ENCODE data around the gene KCNK5. TPM values are rescaled to one million over a fixed set of nuclear protein-coding genes. Genes with fewer than 3 reads are reported as not detected.

The KCNK5 gene
- total RNA-seq, 2 donors from 2014 or later, result 44.8 to 52.9 TPM

DNA sequence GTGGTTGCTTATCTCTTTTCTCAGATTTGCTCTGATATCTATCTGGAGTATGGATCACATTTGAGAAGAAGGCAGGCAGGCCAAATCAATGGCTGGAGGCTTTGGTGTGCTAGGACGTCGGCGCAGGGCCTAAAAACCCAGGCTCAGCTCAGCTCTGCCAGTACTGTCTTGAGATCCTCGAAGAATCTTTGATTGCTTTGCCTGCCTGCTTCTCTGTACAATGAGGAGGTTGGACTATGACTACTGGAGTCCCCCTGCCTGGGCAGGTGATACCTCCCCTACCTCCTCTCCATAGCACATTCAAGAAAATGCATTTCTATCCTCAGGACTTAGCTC lies 25.1 kb downstream of the KCNK5 start:
- intact Hi-C loops (cut with DNase I, micrococcal nuclease), result no loop called here
- ATAC-seq (peak; percentile 11), DNase-seq (no peak)

- intact Hi-C loops (cut with DNase I, micrococcal nuclease), result no loop called here
- ATAC-seq (peak; percentile 91), DNase-seq (peak; percentile 95 to 97)
Measured at GRCh38 chr6:39203436-39204159, 25.7 kb downstream of the KCNK5 start.

GRCh38 chr6:39202166-39202565 lies 27.1 kb downstream of the KCNK5 start:
- ATAC-seq (no peak), DNase-seq (no peak)
- intact Hi-C loops (cut with DNase I, micrococcal nuclease), result no loop called here

GRCh38 chr6:39200498-39201020 lies 28.7 kb downstream of the KCNK5 start:
- DNase-seq, result no peak
- ATAC-seq, result no peak
- intact Hi-C loops (cut with DNase I, micrococcal nuclease), result no loop called here

- intact Hi-C loops (cut with DNase I, micrococcal nuclease), result no loop called here
- DNase-seq (no peak), ATAC-seq (no peak)
Measured at GRCh38 chr6:39199976-39200375, 29.3 kb downstream of the KCNK5 start.

GRCh38 chr6:39199231-39199940 lies 29.9 kb downstream of the KCNK5 start:
- ATAC-seq, result no peak
- DNase-seq, result no peak
- intact Hi-C loops (cut with DNase I, micrococcal nuclease), result no loop called here

GRCh38 chr6:39198528-39198927 lies 30.7 kb downstream of the KCNK5 start:
- ATAC-seq, result no peak
- intact Hi-C loops (cut with DNase I, micrococcal nuclease), result no loop called here
- DNase-seq, result no peak

DNA sequence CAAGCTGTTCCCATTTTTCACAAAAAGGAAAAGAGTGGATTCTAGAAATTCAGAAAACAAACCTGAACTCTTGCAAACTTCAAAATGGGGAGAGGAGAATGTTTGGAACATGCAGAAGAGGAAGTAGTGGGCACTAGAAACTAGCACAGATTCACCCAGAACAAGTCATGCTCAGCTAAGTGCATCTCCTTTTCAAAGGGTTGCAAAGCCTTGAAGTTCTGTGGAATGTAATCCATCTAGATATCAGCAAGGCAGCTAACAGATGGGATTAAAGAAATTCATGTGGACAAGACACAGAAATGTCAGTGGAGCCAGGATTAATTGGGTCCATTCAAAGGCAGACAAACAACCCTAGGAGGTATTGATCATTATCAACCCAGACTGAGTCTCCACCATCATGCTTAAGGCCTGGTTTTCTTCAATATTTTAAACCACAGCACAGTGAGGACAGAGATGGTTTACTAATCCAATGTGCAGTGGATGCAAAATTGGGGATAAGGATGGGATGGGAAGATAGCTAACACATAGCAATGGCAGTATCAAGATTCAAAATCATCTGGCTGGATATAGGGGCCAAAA lies 31.3 kb downstream of the KCNK5 start:
- intact Hi-C loops (cut with DNase I, micrococcal nuclease), result no loop called here
- ATAC-seq (no peak), DNase-seq (no peak)

GRCh38 chr6:39197521-39197920 lies 31.8 kb downstream of the KCNK5 start:
- peak; percentile 66 for ATAC-seq
- intact Hi-C loops (cut with DNase I, micrococcal nuclease), result no loop called here
- no peak for DNase-seq

GRCh38 chr6:39196673-39197091 lies 32.6 kb downstream of the KCNK5 start:
- no peak for DNase-seq
- intact Hi-C loops (cut with DNase I, micrococcal nuclease), result no loop called here
- ATAC-seq, result peak; percentile 47

GRCh38 chr6:39195792-39196385 lies 33.4 kb downstream of the KCNK5 start:
- peak; percentile 34 for ATAC-seq
- no peak for DNase-seq
- intact Hi-C loops (cut with DNase I, micrococcal nuclease), result no loop called here

DNA sequence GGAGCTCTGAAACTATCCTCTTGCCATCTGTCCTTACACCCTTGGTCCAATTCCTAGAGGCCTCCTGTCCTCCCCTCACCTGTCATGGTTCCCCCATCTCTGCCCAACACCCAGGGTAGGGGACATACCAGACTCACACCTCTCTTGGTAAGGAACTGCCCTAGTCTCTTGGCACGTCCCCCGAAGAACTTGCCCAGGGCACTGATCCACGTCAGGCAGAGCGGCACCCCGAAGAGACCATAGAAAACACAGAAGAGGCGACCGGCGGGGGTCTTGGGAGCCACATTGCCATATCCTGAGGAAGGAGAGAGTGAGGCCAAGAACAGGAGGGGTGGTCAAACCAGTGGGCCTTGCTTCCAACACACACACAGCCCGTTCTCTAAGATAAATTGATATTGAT lies 34.8 kb downstream of the KCNK5 start:
- ATAC-seq (no peak), DNase-seq (no peak)
- intact Hi-C loops (cut with DNase I, micrococcal nuclease), result no loop called here

- no peak for DNase-seq
- intact Hi-C loops (cut with DNase I, micrococcal nuclease), result no loop called here
- ATAC-seq, result no peak
Measured at GRCh38 chr6:39193201-39193791, 36.0 kb downstream of the KCNK5 start.

DNA sequence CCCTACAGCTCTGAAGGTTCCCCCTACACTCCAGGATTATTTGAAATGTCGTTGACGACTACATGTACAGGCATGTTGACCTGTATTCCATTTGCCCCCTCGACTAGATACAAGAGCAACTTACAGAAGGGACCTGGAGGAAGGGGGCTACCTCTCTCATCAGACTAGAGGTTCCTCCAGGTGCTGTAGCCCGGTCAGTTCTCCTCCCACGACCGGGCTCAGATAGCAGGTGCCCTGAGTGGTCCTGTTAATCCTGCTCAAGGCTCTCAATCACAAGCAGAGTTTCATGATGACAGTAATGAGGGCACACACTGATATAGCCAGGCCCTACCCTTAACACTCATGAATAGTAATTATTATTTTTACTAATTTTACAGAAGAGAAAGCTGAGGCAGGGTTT lies 36.5 kb downstream of the KCNK5 start:
- ATAC-seq (no peak), DNase-seq (no peak)
- intact Hi-C loops (cut with DNase I, micrococcal nuclease), result no loop called here

- DNase-seq (no peak), ATAC-seq (peak; percentile 6)
- intact Hi-C loops (cut with DNase I, micrococcal nuclease), result no loop called here
Measured at GRCh38 chr6:39191236-39191930, 37.9 kb downstream of the KCNK5 start.

- ATAC-seq, result no peak
- intact Hi-C loops (cut with DNase I, micrococcal nuclease), result no loop called here
- DNase-seq, result no peak
Measured at GRCh38 chr6:39190545-39191235, 38.6 kb downstream of the KCNK5 start.

GRCh38 chr6:39189915-39190544 lies 39.2 kb downstream of the KCNK5 start:
- ATAC-seq (peak; percentile 27), DNase-seq (peak in 1 of 2 donors; percentile 64)
- intact Hi-C loops (cut with DNase I, micrococcal nuclease), result no loop called here

DNA sequence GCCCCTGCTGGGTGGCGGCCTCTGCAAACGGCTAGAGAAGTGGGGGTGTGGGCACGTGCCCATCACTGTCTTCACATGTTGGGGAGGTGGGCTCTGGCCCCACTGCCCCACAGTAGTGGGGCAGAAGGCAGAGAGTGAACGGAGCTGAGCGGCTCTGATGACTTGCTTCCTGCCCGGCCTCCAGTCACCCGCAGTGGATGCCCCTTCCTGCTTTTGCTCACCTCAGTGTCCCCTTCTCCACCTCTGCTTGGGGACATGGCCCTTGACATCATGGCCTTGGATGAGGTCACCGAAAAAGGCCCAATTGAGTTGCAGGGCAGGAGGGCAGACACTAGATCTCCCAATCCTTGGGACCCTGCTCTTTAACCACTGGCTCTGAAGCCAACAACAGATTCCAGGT lies 40.1 kb downstream of the KCNK5 start:
- intact Hi-C loops (cut with DNase I, micrococcal nuclease), result no loop called here
- ATAC-seq (no peak), DNase-seq (no peak)

All from left colon (tissue), 2 donors.